GM13977 (cell line): ENCODE results near the gene TP53I3.

ENCODE experiments used
- DNase-seq: peaks from one replicate; pipeline ENCODE4 v3.0.0; 2012; ENCODE audit warnings: low spot score
- in situ Hi-C: fragments of 300-500 bp; cut with MboI; formaldehyde crosslinking; loops from one replicate; pipeline ENCODE4 v1.12.0; 2022; ENCODE audit warnings: low sequenced_read_pairs, low pct_unique_long_range_greater_than_20kb, mixed read lengths, inconsistent platforms; ENCODE audit not compliant: unreplicated experiment
- TF ChIP-seq, protein P1 (sequence below): IDR thresholded peaks from 2 replicates; pipeline ENCODE4 v1.5.1; 2012; ENCODE audit warnings: mild to moderate bottlenecking, control low read depth; ENCODE audit not compliant: insufficient read depth; ENCODE audit errors: extremely low read depth, missing control alignments

TP53I3 gene

DNA sequence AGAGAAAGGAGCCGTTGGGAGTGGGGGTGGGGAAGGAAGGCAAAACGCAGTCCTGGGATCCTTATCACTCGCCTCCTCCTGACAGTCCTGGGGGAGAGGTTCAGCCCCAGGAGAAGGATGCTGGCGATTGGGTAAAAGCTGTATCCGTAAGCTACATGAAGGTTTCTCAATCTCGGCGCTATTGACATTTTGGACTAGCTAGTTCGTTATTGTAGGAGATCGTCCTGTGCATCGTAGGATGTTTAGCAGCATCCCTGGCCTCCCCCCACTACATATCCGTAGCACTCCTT lies 511 bp upstream of the TP53I3 start:
- DNase-seq = no peak
- in situ Hi-C loops = no loop called here
- TF ChIP-seq, protein P1, sequence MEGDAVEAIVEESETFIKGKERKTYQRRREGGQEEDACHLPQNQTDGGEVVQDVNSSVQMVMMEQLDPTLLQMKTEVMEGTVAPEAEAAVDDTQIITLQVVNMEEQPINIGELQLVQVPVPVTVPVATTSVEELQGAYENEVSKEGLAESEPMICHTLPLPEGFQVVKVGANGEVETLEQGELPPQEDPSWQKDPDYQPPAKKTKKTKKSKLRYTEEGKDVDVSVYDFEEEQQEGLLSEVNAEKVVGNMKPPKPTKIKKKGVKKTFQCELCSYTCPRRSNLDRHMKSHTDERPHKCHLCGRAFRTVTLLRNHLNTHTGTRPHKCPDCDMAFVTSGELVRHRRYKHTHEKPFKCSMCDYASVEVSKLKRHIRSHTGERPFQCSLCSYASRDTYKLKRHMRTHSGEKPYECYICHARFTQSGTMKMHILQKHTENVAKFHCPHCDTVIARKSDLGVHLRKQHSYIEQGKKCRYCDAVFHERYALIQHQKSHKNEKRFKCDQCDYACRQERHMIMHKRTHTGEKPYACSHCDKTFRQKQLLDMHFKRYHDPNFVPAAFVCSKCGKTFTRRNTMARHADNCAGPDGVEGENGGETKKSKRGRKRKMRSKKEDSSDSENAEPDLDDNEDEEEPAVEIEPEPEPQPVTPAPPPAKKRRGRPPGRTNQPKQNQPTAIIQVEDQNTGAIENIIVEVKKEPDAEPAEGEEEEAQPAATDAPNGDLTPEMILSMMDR = no peak

DNA sequence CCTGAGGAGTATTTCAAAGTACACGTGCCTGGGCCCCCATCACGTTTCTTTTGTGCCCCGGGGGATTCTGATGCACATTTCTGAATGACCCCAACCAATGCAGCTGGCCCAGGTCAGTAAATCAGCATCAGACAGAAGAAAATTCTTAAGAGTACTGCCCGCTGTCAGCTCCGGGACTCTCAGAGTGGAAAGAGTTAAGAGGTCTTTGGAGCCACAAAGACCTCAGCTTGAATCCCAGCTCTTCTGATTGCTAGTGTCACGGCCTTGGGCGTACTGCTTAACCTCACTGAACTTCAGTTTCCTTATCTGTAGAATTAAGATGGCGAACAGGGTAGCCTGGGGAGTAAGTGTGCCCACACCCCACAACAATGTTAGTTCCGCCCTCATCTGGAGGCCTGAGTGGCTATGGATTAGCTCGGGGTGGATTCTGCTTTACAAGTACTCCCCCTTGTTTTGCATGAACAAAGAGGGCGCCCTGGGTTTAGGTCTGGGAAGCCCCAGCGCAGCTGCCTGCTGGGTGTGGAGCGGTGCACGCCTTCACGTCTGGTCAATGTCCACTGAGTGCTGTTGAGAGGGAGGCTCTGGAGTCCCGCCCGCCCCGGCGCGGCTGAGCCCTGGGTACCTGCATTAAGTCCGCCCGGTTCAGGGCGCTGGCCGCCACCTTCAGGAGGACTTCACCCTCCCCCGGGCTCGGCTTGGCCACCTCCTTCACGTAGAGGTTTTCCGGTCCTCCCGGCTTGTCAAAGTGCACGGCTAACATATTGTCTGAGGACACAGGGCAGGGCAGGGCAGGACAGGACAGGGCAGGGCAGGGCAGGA lies 858 bp downstream of the TP53I3 start:
- DNase-seq = peak; percentile 89
- in situ Hi-C loops = no loop called here
- TF ChIP-seq, protein P1 = no peak

DNA sequence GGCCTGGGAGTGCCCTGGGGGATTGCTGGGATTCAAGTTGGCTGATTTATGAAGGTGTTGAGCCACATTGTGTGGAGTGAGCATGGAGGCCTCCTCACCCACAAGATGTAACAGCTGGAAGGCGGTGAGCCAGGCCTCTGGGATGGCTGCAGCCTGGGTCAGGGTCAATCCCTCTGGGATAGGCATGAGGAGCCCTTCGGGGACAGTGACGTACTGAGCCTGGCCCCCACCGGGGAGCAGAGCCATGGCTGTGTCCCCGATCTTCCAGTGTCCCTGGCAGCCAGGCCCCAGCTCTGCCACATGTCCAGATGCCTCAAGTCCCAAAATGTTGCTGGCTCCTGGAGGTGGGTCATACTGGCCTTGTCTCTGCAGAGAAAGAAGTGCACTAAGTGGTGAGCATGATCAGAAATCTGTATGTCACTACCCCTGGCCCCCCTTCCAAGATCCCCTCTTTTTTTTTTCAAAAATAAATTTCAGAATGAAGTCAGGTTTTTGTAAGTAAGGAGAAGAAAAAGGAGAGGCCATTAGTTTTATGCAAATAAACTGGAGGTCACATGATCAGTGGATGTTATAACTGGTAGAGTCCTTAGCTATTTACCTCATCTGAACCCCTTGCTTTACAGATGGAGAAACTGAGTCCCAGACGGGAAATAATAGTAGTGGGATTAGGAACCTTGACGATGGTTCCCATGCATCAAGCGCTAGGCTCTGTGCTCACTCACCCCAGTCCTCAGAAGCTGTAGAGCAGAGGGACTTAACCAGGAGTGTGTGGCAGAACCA lies 1.7 kb downstream of the TP53I3 start:
- TF ChIP-seq, protein P1 = no peak

DNA sequence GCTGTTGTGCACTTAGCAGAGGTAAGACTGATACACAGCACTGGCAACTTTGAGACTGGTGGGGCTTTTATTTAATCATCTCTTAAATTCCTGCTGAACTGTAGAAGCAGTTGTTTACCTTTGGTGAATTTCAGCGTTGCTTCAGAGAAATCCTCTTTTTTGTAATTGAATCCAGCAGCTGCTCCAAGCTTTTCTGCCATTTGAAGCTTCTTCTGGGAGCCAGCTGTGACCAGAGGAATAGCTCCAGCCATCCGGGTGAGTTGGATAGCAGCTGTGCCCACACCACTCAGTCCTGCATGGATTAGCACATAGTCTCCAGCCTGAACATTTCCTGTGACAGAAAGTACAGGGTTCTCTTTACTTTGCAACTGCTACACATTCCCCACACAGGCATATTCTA lies 3.9 kb downstream of the TP53I3 start:
- no peak for DNase-seq
- in situ Hi-C loops = no loop called here
- TF ChIP-seq, protein P1 = no peak

More for the DNA sequence above, 1.7 kb downstream of the TP53I3 start:
- in situ Hi-C loops = no loop called here
- DNase-seq = no peak

DNA sequence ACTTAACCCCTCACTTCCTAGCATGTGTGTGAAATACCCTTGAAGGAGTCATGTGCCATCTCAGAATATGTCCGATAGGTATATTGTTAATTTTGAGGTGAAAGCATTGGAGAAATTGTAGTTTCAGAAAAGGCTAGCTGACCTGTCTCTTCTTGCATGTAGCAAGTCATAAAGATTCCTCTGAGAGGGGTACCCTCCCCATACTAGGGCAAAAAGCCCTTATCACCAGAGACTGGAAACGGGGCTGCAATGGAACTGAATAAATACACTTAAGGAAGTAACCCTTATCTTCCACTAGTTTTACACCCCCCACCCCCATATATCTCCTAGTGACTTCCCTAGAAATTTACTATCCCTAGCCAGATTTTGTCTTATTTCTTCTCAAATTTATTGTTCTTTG lies 6.8 kb downstream of the TP53I3 start:
- TF ChIP-seq, protein P1 = no peak
- in situ Hi-C loops = loop anchor here (10.0 kb wide), 1 partner anchor 253 kb away; no protein-coding TSS in a partner anchor
- DNase-seq = no peak

DNA sequence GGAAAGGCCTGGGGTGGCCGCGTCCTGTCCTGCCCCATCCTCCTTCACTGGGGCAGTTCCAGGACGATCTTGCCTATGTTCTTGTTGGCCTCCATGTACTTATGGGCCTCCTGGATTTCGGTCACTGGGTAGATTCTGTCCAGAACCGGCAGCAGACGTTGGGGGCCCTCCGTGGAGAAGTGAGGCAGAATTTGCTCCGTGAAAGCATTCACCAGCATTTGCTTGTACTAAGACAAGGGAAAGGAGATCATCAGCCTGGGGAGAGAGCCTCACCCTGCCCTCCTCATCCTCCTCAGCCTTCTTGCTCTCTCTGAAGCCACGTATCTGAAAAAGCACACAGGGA lies 7.1 kb downstream of the TP53I3 start:
- TF ChIP-seq, protein P1 = no peak
- in situ Hi-C loops = loop anchor here (10.0 kb wide), 1 partner anchor 253 kb away; no protein-coding TSS in a partner anchor
- no peak for DNase-seq
